ENCODE results near the gene SAMD4A.
A peak's percentile ranks its signal among the peaks of the same experiment; 100 is the strongest.

Gene SAMD4A

GRCh38 chr14:54627540-54628363 lies 60.8 kb downstream of the SAMD4A start:
- Histone ChIP-seq H3K27me3 (ENCODE audit: control insufficient read depth, insufficient read depth, low read length, poor library complexity, severe bottlenecking) (no peaks in the 10 kb centered on the region), H3K27ac (ENCODE audit: insufficient read depth, low read depth, low read length, poor library complexity, severe bottlenecking) (peak overlapping the region; percentile 82), H3K4me1 (ENCODE audit: control insufficient read depth, insufficient read depth, low read length) (peaks cover 15% of the 10 kb centered on the region), H3K4me3 (ENCODE audit: insufficient read depth, low read depth, low read length) (no peak overlapping the region), H3K36me3 (ENCODE audit: control insufficient read depth, insufficient read depth, low read length) (no peaks in the 10 kb centered on the region), H3K9me3 (ENCODE audit: control insufficient read depth, low read length) (no peaks in the 10 kb centered on the region)
- WGBS, 2 experiments = 71 to 73% methylated on average over 13 of the region's 13 CpGs

- WGBS, 2 experiments = 94 to 97% methylated on average over 3 of the region's 3 CpGs
- H3K4me1 ChIP-seq (ENCODE audit: control insufficient read depth, insufficient read depth, low read length) = peaks cover 15% of the 10 kb centered on the region
- H3K9me3 ChIP-seq (ENCODE audit: control insufficient read depth, low read length) = no peaks in the 10 kb centered on the region
Measured at GRCh38 chr14:54629183-54629582, 62.3 kb downstream of the SAMD4A start.

GRCh38 chr14:54629635-54630360 lies 62.9 kb downstream of the SAMD4A start:
- Histone ChIP-seq H3K4me1 (ENCODE audit: control insufficient read depth, insufficient read depth, low read length) (peaks cover 15% of the 10 kb centered on the region), H3K36me3 (ENCODE audit: control insufficient read depth, insufficient read depth, low read length) (no peaks in the 10 kb centered on the region), H3K4me3 (ENCODE audit: insufficient read depth, low read depth, low read length) (no peak overlapping the region), H3K27ac (ENCODE audit: insufficient read depth, low read depth, low read length, poor library complexity, severe bottlenecking) (no peak overlapping the region), H3K27me3 (ENCODE audit: control insufficient read depth, insufficient read depth, low read length, poor library complexity, severe bottlenecking) (no peaks in the 10 kb centered on the region), H3K9me3 (ENCODE audit: control insufficient read depth, low read length) (no peaks in the 10 kb centered on the region)
- 78% methylated on average over 3 of the region's 3 CpGs; no CpG with 5 or more reads in 1 of the 2 experiments for WGBS, 2 experiments

More at GRCh38 chr14:54629183-54629582, 62.3 kb downstream of the SAMD4A start:
- Histone ChIP-seq H3K36me3 (ENCODE audit: control insufficient read depth, insufficient read depth, low read length) (no peaks in the 10 kb centered on the region), H3K27me3 (ENCODE audit: control insufficient read depth, insufficient read depth, low read length, poor library complexity, severe bottlenecking) (no peaks in the 10 kb centered on the region), H3K4me3 (ENCODE audit: insufficient read depth, low read depth, low read length) (no peak overlapping the region), H3K27ac (ENCODE audit: insufficient read depth, low read depth, low read length, poor library complexity, severe bottlenecking) (no peak overlapping the region)

GRCh38 chr14:54631016-54631415 lies 64.1 kb downstream of the SAMD4A start:
- no peak overlapping the region for H3K4me3 ChIP-seq (ENCODE audit: insufficient read depth, low read depth, low read length)
- H3K4me1 ChIP-seq (ENCODE audit: control insufficient read depth, insufficient read depth, low read length) = peaks cover 15% of the 10 kb centered on the region
- no peak overlapping the region for H3K27ac ChIP-seq (ENCODE audit: insufficient read depth, low read depth, low read length, poor library complexity, severe bottlenecking)
- no peaks in the 10 kb centered on the region for H3K27me3 ChIP-seq (ENCODE audit: control insufficient read depth, insufficient read depth, low read length, poor library complexity, severe bottlenecking)
- WGBS, 2 experiments = 62 to 65% methylated on average over 1 of the region's 1 CpG
- H3K9me3 ChIP-seq (ENCODE audit: control insufficient read depth, low read length) = no peaks in the 10 kb centered on the region
- no peaks in the 10 kb centered on the region for H3K36me3 ChIP-seq (ENCODE audit: control insufficient read depth, insufficient read depth, low read length)

GRCh38 chr14:54632452-54632851 lies 65.5 kb downstream of the SAMD4A start:
- Histone ChIP-seq H3K9me3 (ENCODE audit: control insufficient read depth, low read length) (no peaks in the 10 kb centered on the region), H3K27me3 (ENCODE audit: control insufficient read depth, insufficient read depth, low read length, poor library complexity, severe bottlenecking) (no peaks in the 10 kb centered on the region), H3K4me1 (ENCODE audit: control insufficient read depth, insufficient read depth, low read length) (peaks cover 9% of the 10 kb centered on the region), H3K36me3 (ENCODE audit: control insufficient read depth, insufficient read depth, low read length) (no peaks in the 10 kb centered on the region), H3K27ac (ENCODE audit: insufficient read depth, low read depth, low read length, poor library complexity, severe bottlenecking) (no peak overlapping the region), H3K4me3 (ENCODE audit: insufficient read depth, low read depth, low read length) (no peak overlapping the region)
- 100% methylated on average over 1 of the region's 1 CpG; no CpG with 5 or more reads in 1 of the 2 experiments for WGBS, 2 experiments

GRCh38 chr14:54633076-54633475 lies 66.1 kb downstream of the SAMD4A start:
- H3K9me3 ChIP-seq (ENCODE audit: control insufficient read depth, low read length) = no peaks in the 10 kb centered on the region
- 91 to 93% methylated on average over 4 of the region's 4 CpGs for WGBS, 2 experiments
- no peaks in the 10 kb centered on the region for H3K27me3 ChIP-seq (ENCODE audit: control insufficient read depth, insufficient read depth, low read length, poor library complexity, severe bottlenecking)
- no peak overlapping the region for H3K27ac ChIP-seq (ENCODE audit: insufficient read depth, low read depth, low read length, poor library complexity, severe bottlenecking)
- no peak overlapping the region for H3K4me3 ChIP-seq (ENCODE audit: insufficient read depth, low read depth, low read length)
- H3K4me1 ChIP-seq (ENCODE audit: control insufficient read depth, insufficient read depth, low read length) = peaks cover 3% of the 10 kb centered on the region
- no peaks in the 10 kb centered on the region for H3K36me3 ChIP-seq (ENCODE audit: control insufficient read depth, insufficient read depth, low read length)

GRCh38 chr14:54637270-54638134 lies 70.6 kb downstream of the SAMD4A start:
- Histone ChIP-seq H3K4me1 (ENCODE audit: control insufficient read depth, insufficient read depth, low read length) (peaks cover 5% of the 10 kb centered on the region), H3K4me3 (ENCODE audit: insufficient read depth, low read depth, low read length) (no peak overlapping the region), H3K9me3 (ENCODE audit: control insufficient read depth, low read length) (no peaks in the 10 kb centered on the region), H3K36me3 (ENCODE audit: control insufficient read depth, insufficient read depth, low read length) (no peaks in the 10 kb centered on the region), H3K27me3 (ENCODE audit: control insufficient read depth, insufficient read depth, low read length, poor library complexity, severe bottlenecking) (no peaks in the 10 kb centered on the region), H3K27ac (ENCODE audit: insufficient read depth, low read depth, low read length, poor library complexity, severe bottlenecking) (no peak overlapping the region)
- WGBS, 2 experiments = 92 to 94% methylated on average over 8 of the region's 8 CpGs

GRCh38 chr14:54638135-54638446 lies 71.2 kb downstream of the SAMD4A start:
- no peaks in the 10 kb centered on the region for H3K27me3 ChIP-seq (ENCODE audit: control insufficient read depth, insufficient read depth, low read length, poor library complexity, severe bottlenecking)
- no peak overlapping the region for H3K27ac ChIP-seq (ENCODE audit: insufficient read depth, low read depth, low read length, poor library complexity, severe bottlenecking)
- no peaks in the 10 kb centered on the region for H3K36me3 ChIP-seq (ENCODE audit: control insufficient read depth, insufficient read depth, low read length)
- no peaks in the 10 kb centered on the region for H3K9me3 ChIP-seq (ENCODE audit: control insufficient read depth, low read length)
- H3K4me1 ChIP-seq (ENCODE audit: control insufficient read depth, insufficient read depth, low read length) = peaks cover 11% of the 10 kb centered on the region
- no peak overlapping the region for H3K4me3 ChIP-seq (ENCODE audit: insufficient read depth, low read depth, low read length)
- 86 to 90% methylated on average over 6 of the region's 6 CpGs for WGBS, 2 experiments

- Histone ChIP-seq H3K4me3 (ENCODE audit: insufficient read depth, low read depth, low read length) (no peak overlapping the region), H3K9me3 (ENCODE audit: control insufficient read depth, low read length) (no peaks in the 10 kb centered on the region), H3K36me3 (ENCODE audit: control insufficient read depth, insufficient read depth, low read length) (no peaks in the 10 kb centered on the region), H3K27ac (ENCODE audit: insufficient read depth, low read depth, low read length, poor library complexity, severe bottlenecking) (no peak overlapping the region), H3K4me1 (ENCODE audit: control insufficient read depth, insufficient read depth, low read length) (peaks cover 15% of the 10 kb centered on the region), H3K27me3 (ENCODE audit: control insufficient read depth, insufficient read depth, low read length, poor library complexity, severe bottlenecking) (no peaks in the 10 kb centered on the region)
- 76 to 79% methylated on average over 2 of the region's 2 CpGs for WGBS, 2 experiments
Measured at GRCh38 chr14:54639611-54640010, 72.7 kb downstream of the SAMD4A start.

GRCh38 chr14:54640506-54640905 lies 73.6 kb downstream of the SAMD4A start:
- Histone ChIP-seq H3K27me3 (ENCODE audit: control insufficient read depth, insufficient read depth, low read length, poor library complexity, severe bottlenecking) (no peaks in the 10 kb centered on the region), H3K4me3 (ENCODE audit: insufficient read depth, low read depth, low read length) (no peak overlapping the region), H3K4me1 (ENCODE audit: control insufficient read depth, insufficient read depth, low read length) (peaks cover 15% of the 10 kb centered on the region), H3K9me3 (ENCODE audit: control insufficient read depth, low read length) (no peaks in the 10 kb centered on the region), H3K27ac (ENCODE audit: insufficient read depth, low read depth, low read length, poor library complexity, severe bottlenecking) (no peak overlapping the region), H3K36me3 (ENCODE audit: control insufficient read depth, insufficient read depth, low read length) (no peaks in the 10 kb centered on the region)
- 87 to 91% methylated on average over 8 of the region's 8 CpGs for WGBS, 2 experiments
